Upper lobe of left lung (tissue), 6 donors: ENCODE data around the gene GCG. TPM values are rescaled to one million over a fixed set of nuclear protein-coding genes. Genes with fewer than 3 reads are reported as not detected.
A peak's percentile ranks its signal among the peaks of the same experiment; 100 is the strongest.

Experiments used
- ATAC-seq, 2 donors: fragments of 200-7000 bp; cut with Tn5 transposase; one replicate each; pipeline ENCODE4 v1.9.1; 2022; ENCODE audit warnings: mild to moderate bottlenecking in 2 of 2, moderate library complexity in 2 of 2; ENCODE audit not compliant: low FRiP score in 2 of 2
- DNase-seq, 2 donors: peaks; one replicate each; pipeline ENCODE4 v3.0.0-alpha.2; 2019 to 2020
- H3K27ac ChIP-seq, 4 donors: fragments of 200-600 bp; sonication (generic); one replicate each; pipeline ENCODE4 v1.5.1; 2016 to 2019
- H3K27me3 ChIP-seq, 4 donors: fragments of 200-600 bp; sonication (generic); one replicate each; pipeline ENCODE4 v1.5.1; 2017 to 2019
- H3K36me3 ChIP-seq, 4 donors: fragments of 200-600 bp; sonication (generic); one replicate each; pipeline ENCODE4 v1.5.1; 2016 to 2019
- H3K4me1 ChIP-seq, 4 donors: fragments of 200-600 bp; sonication (generic); one replicate each; pipeline ENCODE4 v1.5.1; 2018 to 2019
- H3K4me3 ChIP-seq, 4 donors: fragments of 200-600 bp; sonication (generic); one replicate each; pipeline ENCODE4 v1.5.1; 2017 to 2019; ENCODE audit warnings: mild to moderate bottlenecking in 2 of 4, moderate library complexity in 1 of 4
- H3K9me3 ChIP-seq, 4 donors: fragments of 200-600 bp; sonication (generic); one replicate each; pipeline ENCODE4 v1.5.1; 2018 to 2019
- CTCF ChIP-seq, 6 experiments: fragments of 450-650 bp in 4 of 6; fragments of 200-600 bp in 2 of 6; sonication (generic) in 2 of 6; IDR thresholded peaks; one replicate each; pipeline ENCODE4 v1.5.1; 2016 to 2019; ENCODE audit warnings: antibody characterized with exemption in 6 of 6
- EP300 ChIP-seq, 4 donors: sonication (generic); formaldehyde crosslinking; IDR thresholded peaks; one replicate each; pipeline ENCODE4 v1.5.1; 2017; ENCODE audit warnings: antibody characterized with exemption in 4 of 4, control low read depth in 2 of 4
- POLR2A ChIP-seq, 4 donors: fragments of 450-650 bp; IDR thresholded peaks; one replicate each; pipeline ENCODE4 v1.5.1; 2016 to 2017; ENCODE audit warnings: antibody characterized with exemption in 4 of 4, mild to moderate bottlenecking in 2 of 4
- POLR2AphosphoS5 ChIP-seq, 2 donors: sonication (generic); formaldehyde crosslinking; IDR thresholded peaks; one replicate each; pipeline ENCODE4 v1.5.1; 2017; ENCODE audit warnings: antibody characterized with exemption in 2 of 2
- WGBS, 2 donors: methylation state at CpG; one replicate each; pipeline ENCODE4 v1.1.5; 2017 to 2018; 5-methylcytosine and 5-hydroxymethylcytosine counted together
- total RNA-seq, 6 donors: library from RNA; depleted of rRNA in 4 of 6; stranded (reverse); fragments of >200 nt in 4 of 6; gene quantifications; one replicate each; pipeline versions ENCODE4 v1.1.0 to v1.2.1, GENCODE V29; 2016 to 2021
- donor health status: DM: no; HTN: no; CAD: no; lungs with moderate emphysema.
- donor health status: DM: no; HTN: yes; CAD: no; lungs with severe emphysema.

Gene GCG
- total RNA-seq, 6 donors from 2014 or later: 0.23 TPM; not detected in 5

- H3K27me3 ChIP-seq: no peaks in the 10 kb centered on the region
- no peaks in the 10 kb centered on the region for H3K4me1 ChIP-seq
- no peaks in the 10 kb centered on the region for H3K36me3 ChIP-seq
- TF ChIP-seq CTCF (IDR thresholded peaks at IDR 0.05): no peak
- TF ChIP-seq POLR2A (IDR thresholded peaks at IDR 0.05): no peak
- TF ChIP-seq EP300 (IDR thresholded peaks at IDR 0.05): no peak
- TF ChIP-seq POLR2AphosphoS5 (IDR thresholded peaks at IDR 0.05): no peak
- ATAC-seq: no peak
- WGBS, 2 donors: 74 to 87% methylated on average over 3 of the region's 3 CpGs
- no peak overlapping the region for H3K27ac ChIP-seq
- DNase-seq: no peak
- H3K4me3 ChIP-seq: no peak overlapping the region
- H3K9me3 ChIP-seq: no peaks in the 10 kb centered on the region
Measured at GRCh38 chr2:162155093-162155492, 3.0 kb upstream of the GCG start.

GRCh38 chr2:162153608-162154224 is 1.7 kb upstream of the GCG start:
- no peak overlapping the region for H3K4me3 ChIP-seq
- no peak overlapping the region for H3K27ac ChIP-seq
- no peak for TF ChIP-seq POLR2AphosphoS5 (IDR thresholded peaks at IDR 0.05)
- TF ChIP-seq CTCF (IDR thresholded peaks at IDR 0.05): peak in 4 of 6 experiments; percentile 16 to 44 (median 32)
- no peaks in the 10 kb centered on the region for H3K36me3 ChIP-seq
- DNase-seq: peak in 1 of 2 donors; percentile 64
- WGBS, 2 donors: 3 to 5% methylated on average over 5 of the region's 5 CpGs
- no peaks in the 10 kb centered on the region for H3K9me3 ChIP-seq
- no peaks in the 10 kb centered on the region for H3K4me1 ChIP-seq
- H3K27me3 ChIP-seq: no peaks in the 10 kb centered on the region
- peak in 1 of 2 donors; percentile 67 for ATAC-seq

GRCh38 chr2:162149940-162150339 is 2.1 kb downstream of the GCG start:
- no peak overlapping the region for H3K4me3 ChIP-seq
- no peak for ATAC-seq

GRCh38 chr2:162149466-162149865 is 2.6 kb downstream of the GCG start:
- no peaks in the 10 kb centered on the region for H3K9me3 ChIP-seq
- no peak for DNase-seq
- WGBS, 2 donors: 77 to 83% methylated on average over 2 of the region's 2 CpGs
- no peak for ATAC-seq
- TF ChIP-seq EP300 (IDR thresholded peaks at IDR 0.05): no peak
- no peak for TF ChIP-seq POLR2AphosphoS5 (IDR thresholded peaks at IDR 0.05)
- TF ChIP-seq CTCF (IDR thresholded peaks at IDR 0.05): no peak
- TF ChIP-seq POLR2A (IDR thresholded peaks at IDR 0.05): no peak
- H3K27me3 ChIP-seq: no peaks in the 10 kb centered on the region
- no peaks in the 10 kb centered on the region for H3K36me3 ChIP-seq
- H3K27ac ChIP-seq: no peak overlapping the region
- no peak overlapping the region for H3K4me3 ChIP-seq
- H3K4me1 ChIP-seq: no peaks in the 10 kb centered on the region

More at GRCh38 chr2:162149940-162150339, 2.1 kb downstream of the GCG start:
- TF ChIP-seq POLR2AphosphoS5 (IDR thresholded peaks at IDR 0.05) (no peak), POLR2A (IDR thresholded peaks at IDR 0.05) (no peak), EP300 (IDR thresholded peaks at IDR 0.05) (no peak), CTCF (IDR thresholded peaks at IDR 0.05) (no peak)
- DNase-seq: no peak
- Histone ChIP-seq H3K27ac (no peak overlapping the region), H3K27me3 (no peaks in the 10 kb centered on the region), H3K36me3 (no peaks in the 10 kb centered on the region), H3K9me3 (no peaks in the 10 kb centered on the region), H3K4me1 (no peaks in the 10 kb centered on the region)
- 87 to 93% methylated on average over 8 of the region's 8 CpGs for WGBS, 2 donors

GRCh38 chr2:162148956-162149355 is 3.1 kb downstream of the GCG start:
- no peak overlapping the region for H3K27ac ChIP-seq
- no peaks in the 10 kb centered on the region for H3K9me3 ChIP-seq
- no peaks in the 10 kb centered on the region for H3K4me1 ChIP-seq
- ATAC-seq: no peak
- no peaks in the 10 kb centered on the region for H3K36me3 ChIP-seq
- H3K27me3 ChIP-seq: no peaks in the 10 kb centered on the region
- DNase-seq: no peak
- WGBS, 2 donors: 56 to 57% methylated on average over 3 of the region's 3 CpGs
- TF ChIP-seq EP300 (IDR thresholded peaks at IDR 0.05): no peak
- no peak for TF ChIP-seq CTCF (IDR thresholded peaks at IDR 0.05)
- TF ChIP-seq POLR2AphosphoS5 (IDR thresholded peaks at IDR 0.05): no peak
- TF ChIP-seq POLR2A (IDR thresholded peaks at IDR 0.05): no peak
- H3K4me3 ChIP-seq: no peak overlapping the region
